ENCODE results near the gene KATNB1. TPM values are rescaled to one million over a fixed set of nuclear protein-coding genes. Genes with fewer than 3 reads are reported as not detected.
"Not testable (repeated sequence)": the region's sequence is repeated elsewhere in the genome, so short reads cannot be mapped to it uniquely, and the experiment has no call there.

Gene KATNB1
- total RNA-seq, 1 experiment from 2014 or later = 17.7 TPM

GRCh38 chr16:57734925-57735754 lies 430 bp upstream of the KATNB1 start:
- Histone ChIP-seq H3K4me3 (peak overlapping the region; percentile 53), H3K4me1 (replicated peaks) (peaks cover 19% of the 10 kb centered on the region), H3K27me3 (replicated peaks) (no peaks in the 10 kb centered on the region), H3K27ac (peak overlapping the region; percentile 67), H3K36me3 (0 out of 2 replicates have a peak, but pooled peaks cover 3% of the 10 kb centered on the region), H3K9me3 (replicated peaks) (no peaks in the 10 kb centered on the region; the same call in 1 of the 2 replicates)
- peak; percentile 99 to 100 for DNase-seq (ENCODE audit: low read depth in 1 of 2, low spot score in 2 of 2)

GRCh38 chr16:57736419-57737351 lies 1.1 kb downstream of the KATNB1 start:
- H3K4me1 ChIP-seq (replicated peaks) = peaks cover 19% of the 10 kb centered on the region
- H3K27me3 ChIP-seq (replicated peaks) = no peaks in the 10 kb centered on the region
- H3K27ac ChIP-seq = peak overlapping the region; percentile 67
- peak; percentile 69 to 89 for DNase-seq (ENCODE audit: low read depth in 1 of 2, low spot score in 2 of 2)
- H3K9me3 ChIP-seq (replicated peaks) = no peaks in the 10 kb centered on the region; the same call in 1 of the 2 replicates
- peak overlapping the region; percentile 53 for H3K4me3 ChIP-seq
- 0 out of 2 replicates have a peak, but pooled peaks cover 5% of the 10 kb centered on the region for H3K36me3 ChIP-seq

DNA sequence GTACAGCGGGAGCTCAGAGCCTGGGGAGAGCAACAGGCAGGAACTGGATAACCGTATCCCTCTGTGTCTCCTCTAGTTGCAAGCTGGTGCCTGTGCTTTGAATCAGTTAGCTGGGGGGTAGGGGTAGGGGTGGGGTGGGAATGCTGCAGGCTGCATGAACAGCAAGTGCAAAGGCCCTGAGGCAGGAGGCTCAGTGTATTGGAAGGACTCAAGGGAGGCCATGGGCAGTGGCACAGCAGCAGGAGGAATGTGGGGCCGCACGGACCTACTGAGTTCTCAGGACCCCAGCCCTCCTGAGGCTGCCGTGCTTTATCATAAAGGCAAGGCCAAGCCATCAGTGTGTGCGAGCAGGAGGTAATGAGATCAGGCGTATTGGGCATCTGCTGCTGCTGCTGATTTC lies 3.3 kb downstream of the KATNB1 start:
- no peak for DNase-seq (ENCODE audit: low read depth in 1 of 2, low spot score in 2 of 2)
- Histone ChIP-seq H3K27me3 (replicated peaks) (no peaks in the 10 kb centered on the region), H3K4me1 (replicated peaks) (peaks cover 19% of the 10 kb centered on the region), H3K4me3 (no peak overlapping the region), H3K36me3 (0 out of 2 replicates have a peak, but pooled peaks cover 8% of the 10 kb centered on the region), H3K9me3 (replicated peaks) (no peaks in the 10 kb centered on the region), H3K27ac (no peak overlapping the region)

DNA sequence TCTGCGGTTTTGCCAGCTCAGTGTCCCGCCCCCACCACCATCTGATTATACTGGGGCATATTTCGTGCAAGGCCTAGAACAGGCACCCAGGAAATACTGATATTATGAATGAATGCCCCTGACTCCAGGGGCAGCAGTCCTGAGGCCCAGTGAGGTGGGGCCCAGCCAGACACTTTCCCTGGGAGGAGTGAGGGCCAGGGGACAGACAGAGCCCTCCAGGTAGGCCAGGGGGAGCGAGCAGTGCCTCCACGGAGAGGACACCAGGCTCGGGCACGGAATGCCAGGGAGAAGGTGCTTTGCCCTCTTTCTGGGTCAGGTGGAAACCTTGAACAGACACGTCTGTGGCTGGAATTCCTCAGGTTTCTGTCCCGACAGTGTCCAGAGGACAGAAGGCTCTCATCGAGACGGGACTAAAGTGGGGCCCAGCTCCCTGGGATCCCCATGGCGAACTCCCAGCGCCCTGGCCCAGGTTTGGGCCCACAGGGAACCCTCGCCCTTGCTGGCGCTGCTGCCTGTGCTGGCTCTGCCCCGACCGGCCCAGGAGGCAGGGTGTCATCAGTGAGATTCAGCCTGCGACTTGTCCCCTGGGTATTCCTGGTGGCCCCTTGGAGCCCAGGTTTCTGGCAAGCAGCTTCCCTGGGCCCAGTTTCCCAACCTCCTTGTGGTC lies 4.3 kb downstream of the KATNB1 start:
- Histone ChIP-seq H3K36me3 (0 out of 2 replicates have a peak, but pooled peaks cover 8% of the 10 kb centered on the region), H3K27ac (no peak overlapping the region), H3K27me3 (replicated peaks) (no peaks in the 10 kb centered on the region), H3K9me3 (replicated peaks) (no peaks in the 10 kb centered on the region), H3K4me3 (no peak overlapping the region), H3K4me1 (replicated peaks) (peaks cover 15% of the 10 kb centered on the region)
- no peak for DNase-seq (ENCODE audit: low read depth in 1 of 2, low spot score in 2 of 2)

DNA sequence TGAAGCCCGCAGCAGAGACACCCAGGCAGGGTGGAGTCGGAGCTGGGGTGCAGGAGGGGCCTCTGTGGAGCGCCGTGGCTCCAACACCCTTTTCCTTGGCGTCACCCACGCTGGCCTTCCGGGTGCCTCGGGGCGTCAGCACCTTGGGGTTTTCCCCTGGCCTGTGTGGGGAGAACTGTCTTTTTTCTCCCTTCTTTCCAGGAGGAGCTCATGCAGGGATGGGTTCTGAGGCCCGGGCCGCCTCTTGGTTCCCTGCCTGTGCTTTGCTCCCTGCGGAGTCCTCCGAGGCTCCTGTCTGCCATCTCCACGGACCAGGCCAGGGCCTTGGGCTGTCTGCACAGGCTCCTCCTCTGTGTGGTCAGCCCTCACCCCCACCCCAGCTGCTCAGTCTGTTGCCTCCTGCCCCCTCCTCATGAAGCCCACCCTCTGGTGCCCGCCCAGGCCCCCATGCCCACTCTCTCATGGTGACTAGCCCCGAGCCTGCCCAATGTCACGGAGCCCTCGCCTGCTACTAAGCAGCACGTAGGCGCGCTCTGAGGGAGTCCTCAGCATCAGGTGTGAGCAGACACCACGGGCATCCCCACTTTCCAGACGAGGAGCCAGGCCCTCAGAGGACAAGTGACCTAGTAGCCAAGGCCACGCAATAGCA lies 5.0 kb downstream of the KATNB1 start:
- Histone ChIP-seq H3K27ac (no peak overlapping the region), H3K9me3 (replicated peaks) (no peaks in the 10 kb centered on the region), H3K4me1 (replicated peaks) (peaks cover 15% of the 10 kb centered on the region), H3K4me3 (no peak overlapping the region), H3K27me3 (replicated peaks) (no peaks in the 10 kb centered on the region), H3K36me3 (0 out of 2 replicates have a peak, but pooled peaks cover 8% of the 10 kb centered on the region)
- DNase-seq (ENCODE audit: low read depth in 1 of 2, low spot score in 2 of 2) = peak in 1 of 2 experiments; percentile 41

GRCh38 chr16:57741660-57742191 lies 6.2 kb downstream of the KATNB1 start:
- no peak overlapping the region for H3K4me3 ChIP-seq
- DNase-seq (ENCODE audit: low read depth in 1 of 2, low spot score in 2 of 2) = no peak
- peaks cover 8% of the 10 kb centered on the region for H3K4me1 ChIP-seq (replicated peaks)
- H3K27ac ChIP-seq = no peak overlapping the region
- H3K27me3 ChIP-seq (replicated peaks) = no peaks in the 10 kb centered on the region
- no peaks in the 10 kb centered on the region for H3K9me3 ChIP-seq (replicated peaks)
- 0 out of 2 replicates have a peak, but pooled peaks cover 8% of the 10 kb centered on the region for H3K36me3 ChIP-seq

GRCh38 chr16:57742543-57742942 lies 7.0 kb downstream of the KATNB1 start:
- H3K36me3 ChIP-seq = 0 out of 2 replicates have a peak, but pooled peaks cover 5% of the 10 kb centered on the region
- H3K27me3 ChIP-seq (replicated peaks) = no peaks in the 10 kb centered on the region
- H3K4me3 ChIP-seq = no peak overlapping the region
- no peaks in the 10 kb centered on the region; the same call in 1 of the 2 replicates for H3K4me1 ChIP-seq (replicated peaks)
- DNase-seq (ENCODE audit: low read depth in 1 of 2, low spot score in 2 of 2) = no peak
- no peaks in the 10 kb centered on the region for H3K9me3 ChIP-seq (replicated peaks)
- H3K27ac ChIP-seq = no peak overlapping the region

GRCh38 chr16:57743458-57743857 lies 7.9 kb downstream of the KATNB1 start:
- Histone ChIP-seq H3K4me3 (no peak overlapping the region), H3K9me3 (replicated peaks) (no peaks in the 10 kb centered on the region), H3K4me1 (replicated peaks) (no peaks in the 10 kb centered on the region), H3K36me3 (0 out of 2 replicates have a peak, but pooled peaks cover 5% of the 10 kb centered on the region), H3K27ac (no peak overlapping the region), H3K27me3 (replicated peaks) (no peaks in the 10 kb centered on the region)
- DNase-seq (ENCODE audit: low read depth in 1 of 2, low spot score in 2 of 2) = no peak

- Histone ChIP-seq H3K4me3 (no peak overlapping the region), H3K27ac (no peak overlapping the region), H3K9me3 (replicated peaks) (no peaks in the 10 kb centered on the region), H3K36me3 (0 out of 2 replicates have a peak, but pooled peaks cover 5% of the 10 kb centered on the region), H3K4me1 (replicated peaks) (no peaks in the 10 kb centered on the region), H3K27me3 (replicated peaks) (no peaks in the 10 kb centered on the region)
- no peak for DNase-seq (ENCODE audit: low read depth in 1 of 2, low spot score in 2 of 2)
Measured at GRCh38 chr16:57743886-57744641, 8.5 kb downstream of the KATNB1 start.

- H3K9me3 ChIP-seq (replicated peaks) = no peaks in the 10 kb centered on the region
- no peak overlapping the region for H3K4me3 ChIP-seq
- H3K36me3 ChIP-seq = 0 out of 2 replicates have a peak, but pooled peaks cover 5% of the 10 kb centered on the region
- no peak overlapping the region for H3K27ac ChIP-seq
- H3K27me3 ChIP-seq (replicated peaks) = no peaks in the 10 kb centered on the region
- DNase-seq (ENCODE audit: low read depth in 1 of 2, low spot score in 2 of 2) = no peak
- no peaks in the 10 kb centered on the region for H3K4me1 ChIP-seq (replicated peaks)
Measured at GRCh38 chr16:57744642-57744903, 9.0 kb downstream of the KATNB1 start.

- DNase-seq (ENCODE audit: low read depth in 1 of 2, low spot score in 2 of 2) = no peak
- no peaks in the 10 kb centered on the region for H3K4me1 ChIP-seq (replicated peaks)
- no peaks in the 10 kb centered on the region for H3K27me3 ChIP-seq (replicated peaks)
- 0 out of 2 replicates have a peak, but pooled peaks cover 5% of the 10 kb centered on the region for H3K36me3 ChIP-seq
- no peak overlapping the region for H3K27ac ChIP-seq
- H3K4me3 ChIP-seq = no peak overlapping the region
- no peaks in the 10 kb centered on the region for H3K9me3 ChIP-seq (replicated peaks)
Measured at GRCh38 chr16:57745768-57746167, 10.2 kb downstream of the KATNB1 start.

GRCh38 chr16:57746316-57746715 lies 10.7 kb downstream of the KATNB1 start:
- H3K27me3 ChIP-seq (replicated peaks); H3K9me3 ChIP-seq (replicated peaks); H3K4me1 ChIP-seq (replicated peaks); H3K27ac ChIP-seq; H3K36me3 ChIP-seq; H3K4me3 ChIP-seq; DNase-seq (ENCODE audit: low read depth in 1 of 2, low spot score in 2 of 2): not testable (repeated sequence)

All from SJSA1 (cell line).